Endothelial cell (in vitro differentiated cells): ENCODE results near the gene SPAAR. TPM values are rescaled to one million over a fixed set of nuclear protein-coding genes. Genes with fewer than 3 reads are reported as not detected.
"Not testable (repeated sequence)": the region's sequence is repeated elsewhere in the genome, so short reads cannot be mapped to it uniquely, and the experiment has no call there.

ENCODE experiments used
- DNase-seq: peaks from one replicate; pipeline ENCODE4 v3.0.0; 2021; ENCODE audit warnings: low spot score
- H3K27ac Mint-ChIP-seq: one replicate; pipeline ENCODE4 v1.8.0; 2021; ENCODE audit warnings: mixed read lengths, inconsistent platforms; ENCODE audit not compliant: unreplicated experiment
- H3K27me3 Mint-ChIP-seq: one replicate; pipeline ENCODE4 v1.8.0; 2021; ENCODE audit warnings: mild to moderate bottlenecking, moderate library complexity, mixed read lengths, inconsistent platforms; ENCODE audit not compliant: unreplicated experiment
- H3K36me3 Mint-ChIP-seq: one replicate; pipeline ENCODE4 v1.8.0; 2021; ENCODE audit warnings: mild to moderate bottlenecking, low read depth, mixed read lengths, inconsistent platforms; ENCODE audit not compliant: unreplicated experiment
- H3K4me1 Mint-ChIP-seq: one replicate; pipeline ENCODE4 v1.8.0; 2021; ENCODE audit warnings: mild to moderate bottlenecking, mixed read lengths, inconsistent platforms; ENCODE audit not compliant: unreplicated experiment
- H3K4me3 Mint-ChIP-seq: one replicate; pipeline ENCODE4 v1.8.0; 2021; ENCODE audit warnings: mild to moderate bottlenecking, mixed read lengths, inconsistent platforms; ENCODE audit not compliant: unreplicated experiment
- H3K9me3 Mint-ChIP-seq: one replicate; pipeline ENCODE4 v1.8.0; 2021; ENCODE audit warnings: mixed read lengths, inconsistent platforms; ENCODE audit not compliant: unreplicated experiment
- CTCF ChIP-seq: fragments of 200-600 bp; sonication (generic); IDR thresholded peaks from one replicate; pipeline ENCODE4 v1.5.0; 2021; ENCODE audit warnings: antibody characterized with exemption; ENCODE audit not compliant: unreplicated experiment
- total RNA-seq: library from RNA; stranded (reverse); fragmentation: NEBNext Ultra II Directional; extraction: Animal tissue kit (Norgen Biotek cat#: 25700); gene quantifications from one replicate; pipeline ENCODE4 v1.2.1, GENCODE V29; 2021; ENCODE audit not compliant: unreplicated experiment

Gene SPAAR
- total RNA-seq, 1 donor from 2014 or later, result 32.0 TPM

- H3K27me3 Mint-ChIP-seq, result peaks cover 8% of the 10 kb centered on the region
- no peak for DNase-seq
- no peaks in the 10 kb centered on the region for H3K9me3 Mint-ChIP-seq
- no peak for TF ChIP-seq CTCF
- H3K4me1 Mint-ChIP-seq, result peaks cover 4% of the 10 kb centered on the region
- no peaks in the 10 kb centered on the region for H3K36me3 Mint-ChIP-seq
- no peak within 1 kb of the TSS for H3K27ac Mint-ChIP-seq
- no peak within 1 kb of the TSS for H3K4me3 Mint-ChIP-seq
Measured at GRCh38 chr9:35870351-35870923, 38.9 kb upstream of the SPAAR start, which contains the start of gene OR13J1. Gene OR13J1 (minus strand): TSS chr9:35870401. CDS start chr9:35870401, 0 bp downstream.

GRCh38 chr9:35871545-35871944 is 37.7 kb upstream of the SPAAR start:
- Mint-ChIP-seq H3K27ac (no peak overlapping the region), H3K4me1 (no peaks in the 10 kb centered on the region), H3K9me3 (no peaks in the 10 kb centered on the region), H3K36me3 (no peaks in the 10 kb centered on the region), H3K4me3 (no peak overlapping the region), H3K27me3 (peaks cover 8% of the 10 kb centered on the region)
- no peak for TF ChIP-seq CTCF
- no peak for DNase-seq

- no peaks in the 10 kb centered on the region for H3K36me3 Mint-ChIP-seq
Measured at GRCh38 chr9:35872505-35872904, 36.8 kb upstream of the SPAAR start.

GRCh38 chr9:35882263-35882848 is 26.9 kb upstream of the SPAAR start:
- Mint-ChIP-seq H3K27ac (no peak overlapping the region), H3K27me3 (no peaks in the 10 kb centered on the region), H3K4me1 (peaks cover 5% of the 10 kb centered on the region), H3K4me3 (no peak overlapping the region), H3K9me3 (no peaks in the 10 kb centered on the region), H3K36me3 (no peaks in the 10 kb centered on the region)
- peak; percentile 82 for DNase-seq
- peak; percentile 88 for TF ChIP-seq CTCF

More at GRCh38 chr9:35872505-35872904, 36.8 kb upstream of the SPAAR start:
- no peaks in the 10 kb centered on the region for H3K4me1 Mint-ChIP-seq
- H3K9me3 Mint-ChIP-seq, result no peaks in the 10 kb centered on the region
- no peak for TF ChIP-seq CTCF
- H3K4me3 Mint-ChIP-seq, result no peak overlapping the region
- peaks cover 6% of the 10 kb centered on the region for H3K27me3 Mint-ChIP-seq
- DNase-seq, result no peak
- H3K27ac Mint-ChIP-seq, result no peak overlapping the region

GRCh38 chr9:35882996-35883395 is 26.3 kb upstream of the SPAAR start:
- H3K9me3 Mint-ChIP-seq, result no peaks in the 10 kb centered on the region
- peaks cover 5% of the 10 kb centered on the region for H3K4me1 Mint-ChIP-seq
- no peaks in the 10 kb centered on the region for H3K27me3 Mint-ChIP-seq
- no peak for TF ChIP-seq CTCF
- H3K4me3 Mint-ChIP-seq, result no peak overlapping the region
- DNase-seq, result no peak
- H3K36me3 Mint-ChIP-seq, result no peaks in the 10 kb centered on the region
- H3K27ac Mint-ChIP-seq, result no peak overlapping the region

GRCh38 chr9:35884908-35885307 is 24.4 kb upstream of the SPAAR start:
- not testable (repeated sequence) for H3K4me3 Mint-ChIP-seq, H3K9me3 Mint-ChIP-seq, H3K27me3 Mint-ChIP-seq, H3K27ac Mint-ChIP-seq, H3K36me3 Mint-ChIP-seq, DNase-seq, H3K4me1 Mint-ChIP-seq
